Progenitor cell of endocrine pancreas (in vitro differentiated cells): Measurements from ENCODE around the gene MCM3AP. TPM values are rescaled to one million over a fixed set of nuclear protein-coding genes. Genes with fewer than 3 reads are reported as not detected.

Experiments used
- DNase-seq: peaks from one replicate; pipeline ENCODE4 v3.0.0; 2021; ENCODE audit warnings: low spot score; ENCODE audit not compliant: unreplicated experiment
- H3K27ac Mint-ChIP-seq: 2 replicates; pipeline ENCODE4 v1.8.0; 2021; ENCODE audit warnings: mild to moderate bottlenecking, moderate library complexity, mixed read lengths
- H3K27me3 Mint-ChIP-seq: 2 replicates; pipeline ENCODE4 v1.8.0; 2021; ENCODE audit warnings: mixed read lengths
- H3K36me3 Mint-ChIP-seq: 2 replicates; pipeline ENCODE4 v1.8.0; 2022; ENCODE audit warnings: mixed read lengths; ENCODE audit not compliant: insufficient read depth
- H3K4me1 Mint-ChIP-seq: 2 replicates; pipeline ENCODE4 v1.8.0; 2021; ENCODE audit warnings: low read depth, mixed read lengths
- H3K4me3 Mint-ChIP-seq: 2 replicates; pipeline ENCODE4 v1.8.0; 2021; ENCODE audit warnings: low read depth, mild to moderate bottlenecking, moderate library complexity, mixed read lengths
- H3K9me3 Mint-ChIP-seq: 2 replicates; pipeline ENCODE4 v1.8.0; 2021; ENCODE audit warnings: low read depth, mixed read lengths
- CTCF ChIP-seq: fragments of 200-600 bp; sonication (generic); IDR thresholded peaks from one replicate; pipeline ENCODE4 v1.5.0; 2021; ENCODE audit warnings: antibody characterized with exemption, mild to moderate bottlenecking; ENCODE audit not compliant: unreplicated experiment
- total RNA-seq: library from RNA; stranded (reverse); gene quantifications from 2 replicates; pipeline ENCODE4 v1.2.1, GENCODE V29; 2021

Gene MCM3AP
- total RNA-seq, 1 donor from 2014 or later = 131 TPM

- DNase-seq = no peak
- peaks cover 14% of the 10 kb centered on the region for H3K36me3 Mint-ChIP-seq
- H3K27ac Mint-ChIP-seq = peak overlapping the region; percentile 76
- no peaks in the 10 kb centered on the region for H3K27me3 Mint-ChIP-seq
- peaks cover 2% of the 10 kb centered on the region for H3K4me1 Mint-ChIP-seq
- TF ChIP-seq CTCF = no peak
- no peak overlapping the region for H3K4me3 Mint-ChIP-seq
- no peaks in the 10 kb centered on the region for H3K9me3 Mint-ChIP-seq
Measured at GRCh38 chr21:46294647-46295176, 9.3 kb upstream of the MCM3AP start.

GRCh38 chr21:46291561-46291960 is 6.2 kb upstream of the MCM3AP start:
- Mint-ChIP-seq H3K27me3 (no peaks in the 10 kb centered on the region), H3K4me1 (peaks cover 14% of the 10 kb centered on the region), H3K36me3 (peaks cover 11% of the 10 kb centered on the region), H3K9me3 (no peaks in the 10 kb centered on the region), H3K27ac (peak overlapping the region; percentile 33), H3K4me3 (no peak overlapping the region)
- no peak for TF ChIP-seq CTCF
- DNase-seq = no peak

GRCh38 chr21:46289655-46290179 is 4.3 kb upstream of the MCM3AP start:
- DNase-seq = no peak
- Mint-ChIP-seq H3K36me3 (peaks cover 14% of the 10 kb centered on the region), H3K27me3 (no peaks in the 10 kb centered on the region), H3K4me1 (peaks cover 22% of the 10 kb centered on the region), H3K27ac (peak overlapping the region; percentile 73), H3K4me3 (peak overlapping the region; percentile 0), H3K9me3 (no peaks in the 10 kb centered on the region)
- TF ChIP-seq CTCF = no peak

- no peak for TF ChIP-seq CTCF
- DNase-seq = no peak
- H3K36me3 Mint-ChIP-seq = peaks cover 25% of the 10 kb centered on the region
- no peaks in the 10 kb centered on the region for H3K9me3 Mint-ChIP-seq
- H3K4me3 Mint-ChIP-seq = peak overlapping the region; percentile 94
- H3K27ac Mint-ChIP-seq = no peak overlapping the region
- peaks cover 35% of the 10 kb centered on the region for H3K4me1 Mint-ChIP-seq
- H3K27me3 Mint-ChIP-seq = no peaks in the 10 kb centered on the region
Measured at GRCh38 chr21:46287541-46287940, 2.1 kb upstream of the MCM3AP start.

- DNase-seq = no peak
Measured at GRCh38 chr21:46286648-46287002, 1.2 kb upstream of the MCM3AP start.

More at GRCh38 chr21:46286648-46287002, 1.2 kb upstream of the MCM3AP start:
- Mint-ChIP-seq H3K4me1 (peaks cover 35% of the 10 kb centered on the region), H3K27ac (peak overlapping the region; percentile 98), H3K36me3 (peaks cover 20% of the 10 kb centered on the region), H3K27me3 (no peaks in the 10 kb centered on the region), H3K9me3 (no peaks in the 10 kb centered on the region), H3K4me3 (peak overlapping the region; percentile 94)
- no peak for TF ChIP-seq CTCF
